Stimulated activated CD4-positive, alpha-beta T cell treated with anti-CD3 and anti-CD28 coated beads, Interleukin-4, amount 100 ng/mL, for 4 hours (primary cell): ENCODE results near the gene RANBP9.

Experiments
- DNase-seq, 2 experiments: peaks; one replicate each; pipeline ENCODE4 v3.0.0-alpha.2; 2020

Gene RANBP9

GRCh38 chr6:13643125-13643524 is 68.5 kb downstream of the RANBP9 start:
- no peak for DNase-seq

DNA sequence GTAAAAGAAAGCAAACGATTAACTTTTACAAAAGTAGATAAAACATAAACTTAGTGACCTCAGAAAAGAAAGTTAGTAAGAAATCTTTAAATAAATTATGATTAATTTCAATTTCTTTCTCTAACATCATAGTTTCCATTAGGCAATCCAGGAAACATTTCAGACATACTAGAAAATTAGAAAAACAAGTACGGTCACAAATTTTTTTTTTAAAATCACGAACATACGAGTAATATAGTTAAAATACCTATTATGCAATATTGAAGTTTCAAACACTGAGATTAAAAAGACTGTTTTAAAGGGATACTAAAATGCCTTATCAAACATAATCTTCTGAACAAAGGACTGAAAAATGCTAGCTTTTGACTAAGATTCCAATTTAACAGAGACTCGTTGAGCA is 70.3 kb downstream of the RANBP9 start:
- no peak for DNase-seq

DNA sequence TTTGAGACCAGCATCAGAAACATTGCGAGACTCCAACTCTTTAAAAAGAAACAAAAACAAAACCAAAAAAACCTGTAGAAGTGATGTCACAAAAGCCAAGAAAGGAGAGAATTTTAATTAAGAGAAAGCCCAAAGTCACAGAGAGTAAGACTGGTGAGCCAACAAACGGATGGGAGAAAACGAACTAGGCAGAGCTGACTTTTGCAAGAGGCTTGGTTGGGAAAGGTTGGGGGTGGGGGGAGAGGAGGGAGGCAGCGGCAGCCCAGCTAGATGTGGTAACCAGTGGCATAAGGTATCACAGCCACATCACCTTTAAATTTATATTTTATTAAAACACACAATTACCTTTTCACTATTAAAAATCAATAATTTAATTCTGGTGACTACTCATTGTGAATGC is 73.0 kb downstream of the RANBP9 start:
- DNase-seq = no peak

DNA sequence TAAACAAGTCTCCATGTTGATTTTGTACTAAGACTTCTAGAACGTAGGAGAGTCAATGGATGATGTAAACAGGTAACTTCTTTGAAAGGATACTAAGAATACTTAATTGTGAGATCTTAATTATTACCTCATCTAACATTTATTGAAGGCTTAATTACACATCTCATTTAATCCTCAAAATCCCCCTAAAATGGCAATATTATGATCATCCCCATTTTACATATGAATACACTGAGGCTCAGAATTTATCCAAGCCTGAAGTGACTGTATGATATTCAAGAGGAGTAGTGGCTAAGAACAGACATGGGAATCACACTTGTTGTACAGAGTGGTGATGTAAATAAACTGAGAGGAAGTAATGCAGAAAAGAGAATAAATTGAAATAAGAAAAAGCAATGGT is 73.6 kb downstream of the RANBP9 start:
- DNase-seq = no peak

DNA sequence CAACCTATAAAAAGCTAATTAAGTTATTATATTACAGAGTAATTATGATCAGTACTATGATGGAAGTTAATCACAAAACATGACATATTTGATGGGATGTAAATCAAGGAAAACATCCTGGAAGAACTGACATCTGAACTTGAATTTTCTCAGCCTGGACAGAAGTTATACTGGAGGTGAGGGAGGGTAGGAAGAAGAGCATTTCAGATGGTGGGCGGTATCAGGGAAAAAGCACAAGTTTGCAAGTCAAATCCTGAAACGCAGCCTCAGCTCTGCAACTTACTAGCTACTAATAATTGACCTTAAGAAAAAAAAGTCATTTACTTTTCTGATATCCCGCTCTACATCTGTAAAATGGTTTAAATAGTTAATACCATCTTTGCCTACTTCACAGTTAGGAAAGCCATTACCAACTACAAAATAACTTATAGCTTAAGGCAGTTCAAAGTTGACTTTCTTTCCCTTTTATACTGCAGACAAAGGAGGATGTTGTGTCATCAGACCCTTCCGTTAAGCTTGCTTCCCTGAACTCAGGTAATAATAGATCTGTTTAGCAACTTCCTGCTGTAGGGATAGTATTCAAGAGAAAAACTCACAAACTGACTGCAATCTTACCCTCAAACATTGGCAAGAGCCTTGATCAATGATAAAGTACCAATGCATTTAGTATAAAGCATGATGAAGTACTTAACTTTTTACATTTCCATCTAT is 75.5 kb downstream of the RANBP9 start:
- DNase-seq = no peak

GRCh38 chr6:13633343-13633742 is 78.3 kb downstream of the RANBP9 start:
- no peak for DNase-seq

DNA sequence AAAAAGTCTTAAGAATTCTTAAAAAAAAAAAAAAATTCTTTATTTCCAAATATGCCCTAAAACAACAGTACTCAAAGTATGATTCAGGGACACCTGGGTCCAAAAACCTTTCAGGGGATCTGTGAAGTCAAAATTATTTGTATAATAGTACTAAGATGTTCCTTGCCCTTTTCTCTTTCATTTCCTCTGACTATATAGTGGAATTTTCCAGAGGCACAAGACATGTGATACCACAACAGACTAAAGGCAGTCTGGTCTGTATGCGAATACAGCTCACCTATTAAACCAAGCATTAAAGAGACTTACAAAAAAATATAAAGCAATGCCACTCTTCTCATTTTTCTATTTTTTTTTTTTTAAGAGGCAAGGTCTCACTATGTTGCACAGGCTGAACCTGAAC is 81.1 kb downstream of the RANBP9 start:
- DNase-seq = no peak

DNA sequence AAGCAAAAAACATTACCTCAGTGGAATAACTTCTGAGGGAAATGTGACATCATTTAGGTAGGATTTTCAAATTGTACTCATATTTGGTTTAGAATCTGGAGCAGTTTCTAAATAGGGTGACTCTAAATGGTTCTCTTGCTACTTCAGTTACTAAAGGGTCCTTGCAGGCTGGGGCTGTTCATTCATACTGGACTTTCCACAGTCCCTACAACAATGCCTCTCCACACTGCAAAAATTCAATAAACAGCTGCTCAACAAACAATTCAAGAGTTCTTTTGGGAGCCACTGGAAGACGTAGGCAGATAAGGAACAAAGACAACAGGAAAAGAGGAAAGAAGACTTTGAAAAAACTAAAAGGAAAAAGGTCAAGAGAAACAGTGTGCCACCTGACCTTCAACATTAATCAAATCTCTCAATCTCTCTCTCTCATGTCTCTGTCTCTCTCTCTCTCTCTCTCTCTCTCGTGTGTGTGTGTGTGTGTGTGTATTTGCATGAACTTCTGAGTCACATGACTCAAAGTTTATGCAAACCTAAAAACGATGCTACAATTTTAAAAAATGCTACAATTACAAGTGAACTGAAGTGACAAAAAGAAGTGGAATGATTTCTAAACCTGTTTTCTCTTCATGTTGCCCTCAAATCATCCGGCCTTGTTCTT is 82.0 kb downstream of the RANBP9 start:
- DNase-seq = no peak

DNA sequence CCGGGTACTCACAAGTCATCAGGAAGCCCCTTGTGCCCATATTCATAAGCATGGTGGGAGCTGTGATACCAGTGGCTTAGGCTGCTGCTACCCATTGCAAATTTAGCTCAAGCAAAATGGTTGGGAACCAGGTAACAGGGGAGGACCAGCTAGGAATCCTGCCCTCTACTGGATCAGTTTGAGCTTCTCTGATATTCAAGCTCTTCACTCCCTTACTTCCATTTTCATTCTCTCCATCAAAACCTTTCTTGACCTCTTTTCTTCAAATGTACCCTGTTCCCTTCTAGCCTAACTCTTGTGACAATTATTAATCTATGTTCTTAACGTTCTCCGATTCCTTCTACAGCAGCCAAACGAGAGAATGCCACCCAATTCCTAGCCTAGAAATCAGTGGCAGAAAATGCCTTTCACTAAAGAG is 86.8 kb downstream of the RANBP9 start:
- peak in 1 of 2 experiments; percentile 9 for DNase-seq

DNA sequence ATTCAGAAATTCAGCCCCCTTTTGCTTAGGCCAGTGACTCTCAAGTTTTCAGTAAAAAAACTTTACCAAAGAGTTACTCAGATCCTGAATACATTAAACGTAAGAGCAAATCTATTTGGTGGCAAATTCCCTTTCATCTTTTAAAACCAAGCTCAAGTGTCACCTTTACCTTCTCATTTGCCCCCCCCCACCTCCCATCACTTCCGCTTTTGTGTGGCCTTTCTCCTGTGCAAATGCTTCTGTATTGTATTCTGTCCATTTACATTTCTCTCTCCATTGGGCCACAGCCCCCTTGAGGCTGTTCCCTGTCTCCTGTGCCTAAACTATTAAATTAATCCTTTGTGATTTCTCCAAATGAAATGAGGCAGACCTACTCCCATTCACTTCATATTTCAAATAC is 94.6 kb downstream of the RANBP9 start:
- no peak for DNase-seq

DNA sequence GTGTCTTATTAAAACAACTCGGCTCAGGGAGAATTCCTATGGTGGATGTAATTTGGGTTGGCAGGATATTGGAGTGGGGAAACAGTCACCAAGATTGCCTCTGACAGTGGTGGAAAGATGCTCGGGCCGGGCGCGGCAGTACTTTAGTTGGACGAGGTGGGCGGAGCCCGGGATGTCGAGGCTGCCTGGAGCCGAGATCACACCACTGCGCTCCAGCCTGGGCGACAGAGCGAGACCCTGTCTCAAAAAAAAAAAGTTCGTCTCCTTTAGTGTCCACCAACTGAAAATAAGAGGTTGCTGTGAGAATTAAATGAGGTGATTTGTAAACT is 95.9 kb downstream of the RANBP9 start:
- peak; percentile 33 to 46 for DNase-seq

- DNase-seq = peak; percentile 97 to 99
These were observed 96.5 kb downstream of the RANBP9 start, which contains the start of gene NOL7 for GRCh38 chr6:13614926-13615791. NOL7 (plus strand) TSS chr6:13615335; CDS start chr6:13615359, 24 bp downstream.

DNA sequence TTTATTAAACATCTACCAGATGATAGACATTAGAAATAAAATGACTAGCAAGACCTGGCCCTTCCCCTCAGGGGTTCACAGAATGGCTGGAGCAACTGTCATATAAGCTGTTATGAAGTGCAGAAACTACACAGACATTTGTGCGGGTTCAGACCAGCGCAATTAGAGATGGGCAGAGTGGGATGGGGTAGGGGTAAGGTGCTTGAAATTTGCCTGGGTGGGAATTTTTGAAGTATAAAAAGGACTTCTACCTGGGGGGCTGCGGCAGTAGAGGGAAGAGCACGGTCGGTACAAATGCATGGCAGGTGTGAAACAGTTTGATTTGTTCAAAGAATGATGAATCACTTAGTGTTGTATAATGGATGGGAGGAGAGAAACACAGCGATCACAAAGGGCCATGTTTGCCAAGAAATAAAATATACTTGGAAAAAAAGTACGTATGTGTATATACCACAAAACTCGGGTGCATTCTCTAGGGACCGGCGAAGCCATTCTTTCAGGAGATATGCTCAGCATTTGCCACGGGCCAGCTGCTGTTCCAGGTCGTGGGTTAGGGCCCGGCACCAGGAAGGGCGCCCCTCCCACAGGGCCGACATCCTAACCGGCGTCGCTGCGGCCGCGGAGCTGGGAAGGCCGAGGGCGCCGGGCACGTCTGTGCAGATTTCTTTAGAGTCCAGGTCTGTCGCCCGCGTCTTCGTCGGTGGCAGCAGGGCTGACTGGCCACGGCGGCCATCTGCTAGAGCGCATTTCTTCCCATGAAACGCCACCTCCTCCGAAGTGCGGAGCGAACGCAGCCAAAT is 97.3 kb downstream of the RANBP9 start:
- peak in 1 of 2 experiments; percentile 42 for DNase-seq

GRCh38 chr6:13613029-13613594 is 98.5 kb downstream of the RANBP9 start:
- no peak for DNase-seq

DNA sequence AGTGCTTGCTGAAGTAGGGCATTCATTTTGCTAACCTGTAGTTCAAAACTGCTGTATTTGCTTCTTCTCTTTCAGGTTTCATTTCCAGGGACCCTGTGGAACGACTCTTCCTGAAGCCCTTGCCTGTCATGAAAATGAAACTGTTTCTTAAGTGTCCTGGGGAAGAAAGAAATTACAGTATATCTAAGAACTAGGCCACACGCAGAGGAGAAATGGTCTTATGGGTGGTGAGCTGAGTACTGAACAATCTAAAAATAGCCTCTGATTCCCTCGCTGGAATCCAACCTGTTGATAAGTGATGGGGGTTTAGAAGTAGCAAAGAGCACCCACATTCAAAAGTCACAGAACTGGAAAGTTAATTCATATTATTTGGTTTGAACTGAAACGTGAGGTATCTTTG is 99.9 kb downstream of the RANBP9 start:
- DNase-seq = no peak

GRCh38 chr6:13605634-13606033 is 106.0 kb downstream of the RANBP9 start:
- DNase-seq = no peak

GRCh38 chr6:13604546-13605416 is 106.9 kb downstream of the RANBP9 start:
- DNase-seq = no peak

DNA sequence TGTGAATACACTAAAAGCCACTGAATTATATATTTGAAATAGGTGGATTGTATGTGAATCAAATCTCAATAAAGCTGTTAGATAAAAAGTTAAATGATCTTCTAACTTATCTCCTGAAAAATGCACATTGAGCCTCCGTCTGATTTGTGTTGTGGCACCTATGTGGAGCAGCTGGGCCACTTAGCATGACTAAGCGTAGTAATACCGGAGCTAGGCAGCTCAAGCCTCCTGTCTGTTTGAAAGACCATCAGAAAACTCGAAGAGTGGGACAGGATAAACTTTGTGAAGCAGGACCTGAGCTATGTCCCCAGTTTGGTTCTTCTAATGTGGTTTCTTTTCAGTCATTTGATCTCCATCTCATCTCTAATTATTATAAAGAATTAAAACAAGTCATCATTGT is 107.5 kb downstream of the RANBP9 start:
- DNase-seq = no peak

DNA sequence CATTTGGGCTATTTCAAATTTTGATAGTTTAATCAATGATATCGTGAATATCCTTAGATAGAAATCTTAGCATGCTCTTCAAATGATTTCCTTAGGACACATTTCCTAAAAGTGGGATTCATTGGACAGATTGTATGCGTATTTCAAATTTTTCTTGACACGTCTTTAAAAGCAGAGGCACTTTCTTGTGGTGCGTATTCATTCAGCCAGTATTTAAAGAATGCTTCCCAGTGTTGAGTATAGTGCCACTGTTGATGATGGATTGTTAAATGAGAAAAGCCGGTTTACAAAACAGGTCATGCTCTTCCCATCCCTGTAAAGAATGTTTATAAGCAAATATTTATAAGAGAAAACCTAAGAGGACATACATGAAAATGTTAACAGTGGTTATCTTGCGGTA is 111.6 kb downstream of the RANBP9 start:
- DNase-seq = no peak

DNA sequence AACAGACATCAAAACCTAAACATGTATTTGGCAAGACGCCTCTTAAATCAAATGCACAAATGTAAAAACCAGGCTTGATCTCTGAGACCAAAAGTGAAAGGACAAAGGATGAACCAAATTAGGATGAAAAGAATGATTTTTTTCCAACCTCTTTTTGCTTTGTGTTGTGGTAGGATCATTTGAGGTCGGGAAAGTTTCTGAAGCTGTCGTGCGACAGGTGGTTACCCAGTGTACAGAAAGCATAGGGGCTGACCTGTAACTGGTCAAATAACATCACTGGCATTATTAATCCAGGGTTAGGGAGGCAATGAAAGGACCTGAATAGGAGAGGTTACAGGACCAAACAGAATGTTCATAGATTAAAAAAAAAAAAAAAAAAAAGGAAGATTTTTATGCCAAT is 114.6 kb downstream of the RANBP9 start:
- no peak for DNase-seq

- DNase-seq = no peak
These were observed 117.9 kb downstream of the RANBP9 start for GRCh38 chr6:13593720-13594119.

GRCh38 chr6:13593103-13593502 is 118.5 kb downstream of the RANBP9 start:
- DNase-seq = no peak
